ENCODE results near the gene OCA2.

Gene OCA2

DNA sequence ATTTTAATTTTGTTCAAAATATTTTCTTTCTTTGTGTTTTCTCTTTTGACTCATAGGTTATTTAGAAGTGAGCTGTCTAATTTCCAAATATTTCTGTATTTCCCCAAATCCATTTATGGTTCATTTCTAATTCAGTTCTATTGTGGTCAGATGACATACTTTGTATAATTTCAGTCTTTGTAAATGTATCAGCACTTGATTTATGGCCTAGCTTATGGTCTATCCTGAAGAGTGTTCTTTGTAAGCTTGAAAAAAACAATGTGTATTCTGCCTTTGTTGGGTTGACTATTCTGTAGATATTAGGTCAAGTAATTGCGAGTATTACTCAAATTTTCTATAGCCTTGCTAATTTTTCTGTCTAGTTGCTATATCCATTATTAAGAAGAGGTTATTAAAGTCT is 311.2 kb downstream of the OCA2 start:
- H3K27ac ChIP-seq (ENCODE audit: low read length) = no peak overlapping the region
- no peaks in the 10 kb centered on the region for H3K27me3 ChIP-seq (ENCODE audit: low read depth, low read length)
- no peaks in the 10 kb centered on the region for H3K36me3 ChIP-seq (ENCODE audit: control insufficient read depth in 1 of 2, insufficient read depth in 2 of 2, low read length in 2 of 2)
- H3K9me3 ChIP-seq (ENCODE audit: control insufficient read depth in 1 of 2, low read length in 2 of 2) = no peaks in the 10 kb centered on the region
- no peak overlapping the region for H3K4me3 ChIP-seq (ENCODE audit: low read depth in 1 of 2, low read length in 2 of 2)
- H3K4me1 ChIP-seq (ENCODE audit: control insufficient read depth in 1 of 2, insufficient read depth in 2 of 2, low read length in 2 of 2) = peaks cover 0 to 5% of the 10 kb centered on the region in 2 donors

DNA sequence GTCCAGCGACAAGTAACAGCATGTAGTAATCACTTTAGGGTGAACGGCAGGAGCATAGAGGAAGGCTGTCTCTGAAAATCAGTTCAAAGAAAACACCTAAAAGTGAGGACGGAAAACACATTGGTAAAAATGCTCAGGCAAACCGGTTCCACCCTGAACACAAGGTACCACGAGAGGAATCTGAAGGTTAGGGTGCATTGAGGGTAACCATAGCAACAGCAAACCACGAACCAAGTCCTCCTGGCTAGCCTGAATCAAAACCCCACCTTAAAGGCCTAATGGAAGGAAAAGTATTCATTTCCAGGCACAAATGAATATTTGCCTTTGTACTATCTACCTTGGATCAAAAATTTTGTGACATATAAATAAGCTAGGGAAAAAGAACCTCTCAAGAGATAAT is 315.0 kb downstream of the OCA2 start:
- H3K4me1 ChIP-seq (ENCODE audit: control insufficient read depth in 1 of 2, insufficient read depth in 2 of 2, low read length in 2 of 2) = peaks cover 0 to 18% of the 10 kb centered on the region in 2 donors
- no peak overlapping the region for H3K4me3 ChIP-seq (ENCODE audit: low read depth in 1 of 2, low read length in 2 of 2)
- H3K9me3 ChIP-seq (ENCODE audit: control insufficient read depth in 1 of 2, low read length in 2 of 2) = no peaks in the 10 kb centered on the region
- H3K36me3 ChIP-seq (ENCODE audit: control insufficient read depth in 1 of 2, insufficient read depth in 2 of 2, low read length in 2 of 2) = no peaks in the 10 kb centered on the region
- H3K27ac ChIP-seq (ENCODE audit: low read length) = no peak overlapping the region
- no peaks in the 10 kb centered on the region for H3K27me3 ChIP-seq (ENCODE audit: low read depth, low read length)

DNA sequence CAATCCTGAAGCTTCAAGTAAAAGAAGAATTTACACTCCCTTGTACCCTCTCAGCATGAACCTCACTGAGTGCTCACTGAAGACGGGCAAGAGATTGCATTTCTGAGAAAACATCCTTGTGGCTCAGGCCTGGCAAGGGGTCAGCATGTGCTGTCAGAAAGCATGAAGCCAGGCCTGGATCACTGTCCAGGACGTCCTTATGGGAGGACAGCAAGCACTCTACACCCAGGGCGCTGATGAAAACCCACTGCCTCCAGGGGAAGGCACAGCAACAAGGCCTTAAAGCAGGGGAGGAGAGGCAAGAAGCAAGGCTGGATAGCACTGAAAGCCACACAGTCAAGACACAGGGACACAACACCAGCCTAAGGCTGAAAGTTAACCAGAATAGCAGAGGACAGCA is 315.4 kb downstream of the OCA2 start:
- Histone ChIP-seq H3K27me3 (ENCODE audit: low read depth, low read length) (no peaks in the 10 kb centered on the region), H3K27ac (ENCODE audit: low read length) (no peak overlapping the region), H3K9me3 (ENCODE audit: control insufficient read depth in 1 of 2, low read length in 2 of 2) (no peaks in the 10 kb centered on the region), H3K4me3 (ENCODE audit: low read depth in 1 of 2, low read length in 2 of 2) (no peak overlapping the region), H3K4me1 (ENCODE audit: control insufficient read depth in 1 of 2, insufficient read depth in 2 of 2, low read length in 2 of 2) (peaks cover 0 to 18% of the 10 kb centered on the region in 2 donors), H3K36me3 (ENCODE audit: control insufficient read depth in 1 of 2, insufficient read depth in 2 of 2, low read length in 2 of 2) (no peaks in the 10 kb centered on the region)

DNA sequence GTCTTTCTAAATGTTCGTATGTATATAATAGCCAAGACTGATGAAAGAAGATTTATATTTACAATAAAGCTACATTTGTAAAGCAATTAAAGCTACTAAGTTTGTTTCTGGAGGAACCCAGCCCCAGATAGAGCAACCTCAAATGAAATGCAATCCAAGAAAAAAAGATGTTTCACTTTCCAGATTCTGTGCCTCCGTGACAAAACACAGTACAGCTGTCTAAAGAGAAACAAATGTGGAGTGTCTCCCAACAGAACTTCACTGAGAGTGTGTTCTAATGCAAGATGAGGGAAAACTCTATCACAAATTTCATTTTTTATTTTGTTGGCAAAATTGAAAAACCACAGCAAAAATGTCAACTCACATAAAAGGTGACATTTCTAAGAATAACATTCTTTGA is 317.0 kb downstream of the OCA2 start:
- Histone ChIP-seq H3K27me3 (ENCODE audit: low read depth, low read length) (no peaks in the 10 kb centered on the region), H3K9me3 (ENCODE audit: control insufficient read depth in 1 of 2, low read length in 2 of 2) (no peaks in the 10 kb centered on the region), H3K4me1 (ENCODE audit: control insufficient read depth in 1 of 2, insufficient read depth in 2 of 2, low read length in 2 of 2) (peaks cover 0 to 18% of the 10 kb centered on the region in 2 donors), H3K27ac (ENCODE audit: low read length) (no peak overlapping the region), H3K36me3 (ENCODE audit: control insufficient read depth in 1 of 2, insufficient read depth in 2 of 2, low read length in 2 of 2) (no peaks in the 10 kb centered on the region), H3K4me3 (ENCODE audit: low read depth in 1 of 2, low read length in 2 of 2) (no peak overlapping the region)

DNA sequence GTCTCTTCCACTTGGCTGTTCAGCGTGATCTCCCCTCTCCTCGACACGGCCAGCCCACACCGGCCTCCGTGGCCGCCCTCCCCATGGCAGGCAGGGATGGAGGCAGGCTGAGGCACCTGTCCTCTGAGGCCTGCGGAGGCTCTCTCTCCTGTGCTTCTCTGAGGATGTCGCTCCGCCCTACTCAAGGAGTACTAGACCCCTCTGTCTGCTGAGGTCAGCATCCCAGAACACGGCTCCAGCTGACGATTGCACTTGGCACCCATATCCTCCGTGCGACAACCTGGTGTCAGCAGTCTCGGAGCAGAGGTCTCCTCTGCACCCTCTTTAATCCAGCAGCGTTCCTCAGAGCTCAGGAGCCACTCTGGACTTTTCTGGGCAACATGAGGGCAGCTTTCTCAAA is 322.6 kb downstream of the OCA2 start:
- Histone ChIP-seq H3K9me3 (ENCODE audit: control insufficient read depth in 1 of 2, low read length in 2 of 2) (peaks cover 0 to 2% of the 10 kb centered on the region in 2 donors), H3K36me3 (ENCODE audit: control insufficient read depth in 1 of 2, insufficient read depth in 2 of 2, low read length in 2 of 2) (no peaks in the 10 kb centered on the region), H3K27ac (ENCODE audit: low read length) (no peak overlapping the region), H3K4me3 (ENCODE audit: low read depth in 1 of 2, low read length in 2 of 2) (no peak overlapping the region), H3K4me1 (ENCODE audit: control insufficient read depth in 1 of 2, insufficient read depth in 2 of 2, low read length in 2 of 2) (no peaks in the 10 kb centered on the region), H3K27me3 (ENCODE audit: low read depth, low read length) (no peaks in the 10 kb centered on the region)

DNA sequence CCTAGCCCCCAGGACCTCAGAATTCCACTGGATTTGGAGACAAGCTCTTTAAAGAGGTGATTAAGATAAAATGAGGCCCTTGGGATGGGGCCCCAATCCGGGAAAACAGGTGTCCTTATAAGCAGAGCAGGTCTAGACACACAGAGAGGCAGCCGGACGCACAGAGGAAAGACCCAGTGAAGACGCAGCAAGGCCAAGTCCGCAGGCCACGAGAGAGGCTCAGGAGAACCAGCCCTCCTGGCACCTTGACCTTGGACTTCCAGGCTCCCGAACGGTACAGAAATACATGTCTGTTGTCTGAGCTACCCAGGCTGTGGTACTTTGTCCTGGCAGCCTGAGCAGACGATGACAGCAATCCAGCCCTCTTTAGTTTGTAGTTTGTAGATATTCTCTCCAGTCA is 324.5 kb downstream of the OCA2 start:
- Histone ChIP-seq H3K36me3 (ENCODE audit: control insufficient read depth in 1 of 2, insufficient read depth in 2 of 2, low read length in 2 of 2) (no peaks in the 10 kb centered on the region), H3K27ac (ENCODE audit: low read length) (no peak overlapping the region), H3K9me3 (ENCODE audit: control insufficient read depth in 1 of 2, low read length in 2 of 2) (peaks cover 0 to 2% of the 10 kb centered on the region in 2 donors)

DNA sequence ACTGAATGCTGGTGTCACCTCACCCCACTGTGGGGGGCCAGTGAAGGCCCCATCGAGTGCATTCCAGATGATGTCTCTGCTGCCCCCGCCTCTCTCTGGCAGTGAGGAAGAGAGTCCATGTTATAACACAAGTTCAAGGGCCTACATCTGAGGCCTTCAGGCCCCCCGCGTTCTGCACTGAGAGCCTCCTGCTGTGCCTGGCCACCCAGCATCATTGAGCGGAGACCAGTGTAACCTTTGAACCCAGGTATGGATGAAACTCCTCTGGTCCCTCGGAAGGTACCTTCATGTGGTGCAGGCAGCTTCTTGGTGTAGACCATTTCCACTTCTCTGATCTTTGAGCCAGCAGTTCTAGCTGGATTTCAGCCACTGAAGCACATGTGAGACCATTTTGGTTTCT is 324.9 kb downstream of the OCA2 start:
- H3K27ac ChIP-seq (ENCODE audit: low read length) = no peak overlapping the region
- H3K36me3 ChIP-seq (ENCODE audit: control insufficient read depth in 1 of 2, insufficient read depth in 2 of 2, low read length in 2 of 2) = no peaks in the 10 kb centered on the region
- H3K27me3 ChIP-seq (ENCODE audit: low read depth, low read length) = no peaks in the 10 kb centered on the region
- H3K4me1 ChIP-seq (ENCODE audit: control insufficient read depth in 1 of 2, insufficient read depth in 2 of 2, low read length in 2 of 2) = no peaks in the 10 kb centered on the region
- peaks cover 0 to 2% of the 10 kb centered on the region in 2 donors for H3K9me3 ChIP-seq (ENCODE audit: control insufficient read depth in 1 of 2, low read length in 2 of 2)
- no peak overlapping the region for H3K4me3 ChIP-seq (ENCODE audit: low read depth in 1 of 2, low read length in 2 of 2)

More for the DNA sequence above, 324.5 kb downstream of the OCA2 start:
- Histone ChIP-seq H3K4me3 (ENCODE audit: low read depth in 1 of 2, low read length in 2 of 2) (no peak overlapping the region), H3K4me1 (ENCODE audit: control insufficient read depth in 1 of 2, insufficient read depth in 2 of 2, low read length in 2 of 2) (no peaks in the 10 kb centered on the region), H3K27me3 (ENCODE audit: low read depth, low read length) (no peaks in the 10 kb centered on the region)

DNA sequence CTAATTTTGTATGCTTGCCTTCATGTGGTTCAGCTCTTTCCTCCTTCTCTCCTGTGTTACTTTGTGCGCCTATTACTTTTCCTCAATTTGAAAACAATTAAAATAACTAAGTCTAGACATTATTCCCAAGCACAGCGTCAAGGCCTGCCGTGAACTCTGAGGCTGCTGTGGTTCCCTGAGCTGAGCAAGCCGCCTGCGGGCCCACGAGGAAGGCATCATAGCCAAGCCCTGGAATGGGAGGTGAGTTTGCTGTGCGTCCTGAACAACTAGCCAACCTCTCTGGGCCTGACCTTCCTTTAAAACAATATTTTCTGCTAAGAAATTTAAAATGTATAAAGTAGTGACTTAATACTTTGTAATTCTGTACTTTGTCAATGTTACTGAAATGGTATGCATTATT is 327.2 kb downstream of the OCA2 start:
- Histone ChIP-seq H3K4me3 (ENCODE audit: low read depth in 1 of 2, low read length in 2 of 2) (no peak overlapping the region), H3K4me1 (ENCODE audit: control insufficient read depth in 1 of 2, insufficient read depth in 2 of 2, low read length in 2 of 2) (no peaks in the 10 kb centered on the region), H3K27ac (ENCODE audit: low read length) (no peak overlapping the region), H3K27me3 (ENCODE audit: low read depth, low read length) (no peaks in the 10 kb centered on the region), H3K9me3 (ENCODE audit: control insufficient read depth in 1 of 2, low read length in 2 of 2) (peaks cover 0 to 6% of the 10 kb centered on the region in 2 donors), H3K36me3 (ENCODE audit: control insufficient read depth in 1 of 2, insufficient read depth in 2 of 2, low read length in 2 of 2) (no peaks in the 10 kb centered on the region)

DNA sequence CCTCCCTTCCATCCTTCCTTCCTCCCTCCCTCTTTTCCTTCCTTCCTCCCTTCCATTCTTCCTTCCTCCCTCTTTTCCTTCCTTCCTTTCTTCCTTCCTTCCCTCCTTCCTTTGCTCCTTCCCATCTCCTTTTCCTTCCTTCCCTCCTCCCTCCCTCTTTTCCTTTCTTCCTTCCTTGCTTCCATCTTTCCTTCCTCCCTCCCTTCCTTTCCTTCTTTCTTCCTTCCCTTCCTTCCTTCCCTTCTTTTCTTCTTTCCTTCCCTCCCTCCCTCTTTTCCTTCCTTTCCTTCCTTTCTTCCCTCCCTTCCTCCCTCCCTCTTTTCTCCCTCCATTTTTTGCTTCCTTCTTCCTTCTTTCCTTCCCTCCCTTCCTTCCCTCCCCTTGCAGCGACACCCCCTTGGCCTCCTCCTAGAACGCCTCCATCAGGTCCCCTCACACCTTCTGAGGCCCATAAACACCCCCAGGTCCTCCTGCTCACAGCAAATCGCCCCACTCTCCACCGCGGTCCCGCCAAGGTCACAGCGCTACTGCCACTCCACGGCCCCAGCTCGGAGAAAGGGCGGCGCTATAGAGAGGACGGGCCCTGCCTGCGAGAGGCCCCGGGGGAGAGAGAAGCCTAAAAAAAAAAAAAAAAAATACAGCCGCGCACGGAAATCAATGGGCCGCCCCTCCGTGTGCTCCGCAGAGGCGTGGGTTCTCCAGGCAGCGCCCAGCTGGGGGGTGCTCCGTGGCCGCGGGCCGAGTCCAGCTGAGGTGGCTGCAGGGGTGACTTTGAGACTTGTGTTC is 328.2 kb downstream of the OCA2 start:
- H3K9me3 ChIP-seq (ENCODE audit: control insufficient read depth in 1 of 2, low read length in 2 of 2) = peaks cover 0 to 7% of the 10 kb centered on the region in 2 donors
- H3K27me3 ChIP-seq (ENCODE audit: low read depth, low read length) = no peaks in the 10 kb centered on the region
- H3K27ac ChIP-seq (ENCODE audit: low read length) = no peak overlapping the region
- no peaks in the 10 kb centered on the region for H3K4me1 ChIP-seq (ENCODE audit: control insufficient read depth in 1 of 2, insufficient read depth in 2 of 2, low read length in 2 of 2)
- H3K36me3 ChIP-seq (ENCODE audit: control insufficient read depth in 1 of 2, insufficient read depth in 2 of 2, low read length in 2 of 2) = no peaks in the 10 kb centered on the region
- H3K4me3 ChIP-seq (ENCODE audit: low read depth in 1 of 2, low read length in 2 of 2) = no peak overlapping the region

DNA sequence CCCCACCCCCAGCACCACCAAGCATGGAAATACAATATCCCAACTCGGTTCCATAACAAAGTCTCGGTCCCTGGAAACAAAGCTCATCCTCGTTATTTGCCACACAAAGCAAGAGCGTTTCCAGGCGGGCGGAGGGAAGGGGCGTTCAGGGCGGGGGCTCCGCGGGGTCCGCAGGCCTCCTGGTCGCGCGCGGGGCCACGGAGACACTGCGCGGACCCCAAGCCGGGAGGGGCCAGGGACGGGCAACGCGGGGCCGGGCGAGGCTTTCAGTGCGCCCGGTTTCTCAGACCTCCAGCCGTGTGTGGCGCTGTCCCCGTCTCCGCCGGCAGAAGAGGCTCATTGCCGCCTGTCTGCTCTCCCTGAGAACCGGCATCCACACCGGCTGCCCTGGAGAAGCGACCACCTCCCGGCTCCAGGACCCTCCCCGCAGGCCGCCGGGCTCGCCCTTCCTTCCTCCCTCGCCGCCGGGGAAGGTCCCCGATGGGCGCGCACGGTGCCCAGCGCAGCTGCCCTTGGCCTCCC is 329.0 kb downstream of the OCA2 start:
- no peak overlapping the region for H3K4me3 ChIP-seq (ENCODE audit: low read depth in 1 of 2, low read length in 2 of 2)
- peaks cover 0 to 7% of the 10 kb centered on the region in 2 donors for H3K9me3 ChIP-seq (ENCODE audit: control insufficient read depth in 1 of 2, low read length in 2 of 2)
- no peaks in the 10 kb centered on the region for H3K4me1 ChIP-seq (ENCODE audit: control insufficient read depth in 1 of 2, insufficient read depth in 2 of 2, low read length in 2 of 2)
- H3K36me3 ChIP-seq (ENCODE audit: control insufficient read depth in 1 of 2, insufficient read depth in 2 of 2, low read length in 2 of 2) = no peaks in the 10 kb centered on the region
- no peak overlapping the region for H3K27ac ChIP-seq (ENCODE audit: low read length)
- H3K27me3 ChIP-seq (ENCODE audit: low read depth, low read length) = no peaks in the 10 kb centered on the region

DNA sequence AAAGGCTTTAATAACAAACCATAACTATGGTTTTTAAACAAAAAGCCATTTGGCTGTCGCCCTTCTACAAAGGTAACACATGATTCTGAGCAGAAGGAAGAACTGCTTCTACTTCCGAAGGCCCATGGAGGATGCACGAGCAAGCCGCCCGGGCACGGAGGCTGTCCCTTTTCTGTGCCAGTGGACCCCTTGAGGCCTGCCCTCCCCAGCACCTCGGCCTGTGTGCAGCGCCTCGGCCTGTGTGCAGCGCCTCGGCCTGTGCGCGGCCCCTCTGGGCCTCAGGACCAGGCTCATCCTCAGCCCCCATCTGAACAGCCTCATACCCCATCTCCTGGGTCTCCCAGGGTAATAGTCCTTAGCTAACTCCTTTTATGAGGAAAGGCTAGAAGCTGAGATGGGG is 329.5 kb downstream of the OCA2 start:
- no peak overlapping the region for H3K4me3 ChIP-seq (ENCODE audit: low read depth in 1 of 2, low read length in 2 of 2)
- H3K9me3 ChIP-seq (ENCODE audit: control insufficient read depth in 1 of 2, low read length in 2 of 2) = peaks cover 0 to 7% of the 10 kb centered on the region in 2 donors
- H3K4me1 ChIP-seq (ENCODE audit: control insufficient read depth in 1 of 2, insufficient read depth in 2 of 2, low read length in 2 of 2) = no peaks in the 10 kb centered on the region
- no peaks in the 10 kb centered on the region for H3K36me3 ChIP-seq (ENCODE audit: control insufficient read depth in 1 of 2, insufficient read depth in 2 of 2, low read length in 2 of 2)
- no peak overlapping the region for H3K27ac ChIP-seq (ENCODE audit: low read length)
- H3K27me3 ChIP-seq (ENCODE audit: low read depth, low read length) = no peaks in the 10 kb centered on the region

All from muscle layer of duodenum (tissue), 2 donors.